GM12878 (cell line): ENCODE measurements around the gene PRR15. TPM values are rescaled to one million over a fixed set of nuclear protein-coding genes. Genes with fewer than 3 reads are reported as not detected.

Experiments used
- ATAC-seq: fragments of 200-7000 bp; cut with Tn5 transposase; 3 replicates; pipeline ENCODE4 v1.9.1; 2020; ENCODE audit warnings: mild to moderate bottlenecking, moderate library complexity
- BruUV-seq: library from RNA; stranded (reverse); fragments of 400-500 nt; replicated peaks from 2 replicates; lab custom pipeline; 2021; lab: Mats Ljungman, UMichigan
- CTCF ChIA-PET: fragments of 300-600 bp; sonication (Branson Sonifier 250); formaldehyde crosslinking; extraction: SDS; loops from one replicate; lab custom pipeline; 2021; ENCODE audit warnings: inconsistent platforms; lab: Yijun Ruan, JAX
- POLR2A ChIA-PET: fragments of 350-600 bp; formaldehyde crosslinking; extraction: SDS; loops from one replicate; lab custom pipeline; 2021; ENCODE audit warnings: inconsistent platforms; lab: Charles Lee
- RAD21 ChIA-PET: fragments of 300-600 bp; sonication (Branson Sonifier 250); formaldehyde crosslinking; loops from one replicate; lab custom pipeline; 2023; ENCODE audit warnings: antibody characterized with exemption; ENCODE audit not compliant: unreplicated experiment; lab: Charles Lee
- SMC1A ChIA-PET: fragments of 300-600 bp; sonication (Branson Sonifier 250); formaldehyde crosslinking; loops from one replicate; lab custom pipeline; 2023; ENCODE audit not compliant: unreplicated experiment, uncharacterized antibody; lab: Charles Lee
- DNase-seq: peaks from one replicate; pipeline ENCODE4 v3.0.0-alpha.2; 2011; ENCODE audit warnings: low read depth, low spot score
- FAIRE-seq: peaks from 3 replicates; lab custom pipeline; 2011; peaks lifted over from hg19 to GRCh38; lab: Jason Lieb, UNC
- H2AFZ ChIP-seq: 2 replicates; pipeline ENCODE4 v1.6.0; 2011; ENCODE audit warnings: low read depth, low read length, control low read depth; ENCODE audit not compliant: control insufficient read depth
- H3K27ac ChIP-seq: 2 replicates; pipeline ENCODE4 v1.5.1; 2011; ENCODE audit warnings: control low read depth; ENCODE audit not compliant: control insufficient read depth, insufficient read depth
- H3K27me3 ChIP-seq, 2 experiments: replicated peaks in 1 of 2; 2 replicates each; pipeline versions ENCODE4 v1.6.0 to v1.6.1; 2011; ENCODE audit warnings: low read length in 1 of 2; ENCODE audit not compliant: control insufficient read depth in 2 of 2, insufficient read depth in 2 of 2
- H3K36me3 ChIP-seq, 2 experiments: 2 replicates each; pipeline ENCODE4 v1.5.1; 2011; ENCODE audit warnings: low read length in 1 of 2; ENCODE audit not compliant: control insufficient read depth in 2 of 2, insufficient read depth in 2 of 2
- H3K4me1 ChIP-seq: 2 replicates; pipeline ENCODE4 v1.6.1; 2011; ENCODE audit warnings: mild to moderate bottlenecking, low read length, moderate library complexity, mixed read lengths; ENCODE audit not compliant: control insufficient read depth, insufficient read depth
- H3K4me2 ChIP-seq: 2 replicates; pipeline ENCODE4 v1.6.0; 2011; ENCODE audit warnings: control low read depth; ENCODE audit not compliant: control insufficient read depth, insufficient read depth
- H3K4me3 ChIP-seq: fragments of 200-600 bp; sonication (generic); 2 replicates; pipeline ENCODE4 v1.5.1; 2016
- H3K79me2 ChIP-seq: 2 replicates; pipeline ENCODE4 v1.6.0; 2011; ENCODE audit warnings: low read length; ENCODE audit not compliant: control insufficient read depth, insufficient read depth
- H3K9ac ChIP-seq: 2 replicates; pipeline ENCODE4 v1.8.0; 2011; ENCODE audit warnings: low read length, control low read depth, mixed read lengths; ENCODE audit not compliant: control insufficient read depth, insufficient read depth
- H3K9me3 ChIP-seq: replicated peaks from 3 replicates; pipeline ENCODE4 v1.5.1; 2011; ENCODE audit warnings: mild to moderate bottlenecking, low read length; ENCODE audit not compliant: control insufficient read depth, insufficient read depth
- H4K20me1 ChIP-seq: 2 replicates; pipeline ENCODE4 v1.6.0; 2011; ENCODE audit not compliant: control insufficient read depth, insufficient read depth
- DPF2 ChIP-seq: fragments of 450-650 bp; IDR thresholded peaks from 2 replicates; pipeline ENCODE4 v1.6.1; 2017; ENCODE audit warnings: mild to moderate bottlenecking
- EP300 ChIP-seq, 2 experiments: fragments of 150-350 bp in 1 of 2; IDR thresholded peaks; 2 replicates each; pipeline ENCODE4 v1.6.1; 2011 to 2012; ENCODE audit warnings: low read depth in 2 of 2, low read length in 2 of 2, borderline replicate concordance in 1 of 2, improper control_type of control experiment in 1 of 2, inconsistent platforms in 1 of 2; ENCODE audit not compliant: control insufficient read depth in 1 of 2
- EZH2 ChIP-seq: IDR thresholded peaks from 2 replicates; pipeline ENCODE4 v1.6.1; 2012; ENCODE audit warnings: low read depth, mild to moderate bottlenecking, control low read depth, inconsistent platforms, low read length, borderline replicate concordance; ENCODE audit not compliant: control insufficient read depth
- JUNB ChIP-seq: IDR thresholded peaks from 2 replicates; pipeline ENCODE4 v1.6.1; 2016; ENCODE audit warnings: antibody characterized with exemption, mild to moderate bottlenecking
- KAT2A ChIP-seq: conservative IDR thresholded peaks from 2 replicates; pipeline ENCODE4 v1.6.1; 2011; ENCODE audit warnings: low read depth, low read length; ENCODE audit not compliant: control insufficient read depth
- POU2F2 ChIP-seq: IDR thresholded peaks from 3 replicates; pipeline ENCODE4 v1.6.1; 2011; ENCODE audit warnings: low read depth, mild to moderate bottlenecking, low read length, borderline replicate concordance
- RAD21 ChIP-seq: IDR thresholded peaks from 2 replicates; pipeline ENCODE4 v1.6.1; 2011; ENCODE audit warnings: mild to moderate bottlenecking, low read depth, low read length, moderate library complexity; ENCODE audit not compliant: insufficient read depth
- TARDBP ChIP-seq: IDR thresholded peaks from 2 replicates; pipeline ENCODE4 v1.6.1; 2016; ENCODE audit warnings: borderline replicate concordance
- USF1 ChIP-seq: IDR thresholded peaks from 2 replicates; pipeline ENCODE4 v1.6.1; 2011; ENCODE audit warnings: borderline replicate concordance, low read depth, mild to moderate bottlenecking, moderate library complexity, mixed read lengths, low read length; ENCODE audit not compliant: insufficient read depth; ENCODE audit errors: extremely low read length
- ZNF274 ChIP-seq: IDR thresholded peaks from one replicate; pipeline ENCODE4 v1.8.0; 2011; ENCODE audit not compliant: insufficient read length, insufficient read depth
- WGBS: methylation state at CpG from one replicate; pipeline ENCODE4 v1.1.6; 2016; ENCODE audit warnings: low lambda C conversion rate; ENCODE audit not compliant: insufficient replicate concordance, insufficient coverage; ENCODE audit errors: missing lambda C conversion rate; 5-methylcytosine and 5-hydroxymethylcytosine counted together
- in situ Hi-C: fragments of 300-500 bp; cut with MboI; formaldehyde crosslinking; loops from 9 replicates; pipeline ENCODE4 v1.14.3; 2018; ENCODE audit warnings: mixed read lengths
- intact Hi-C: fragments of 100-400 bp; cut with micrococcal nuclease; formaldehyde crosslinking; loops from one replicate; pipeline ENCODE4 v1.14.2; 2022; ENCODE audit not compliant: unreplicated experiment
- polyA plus RNA-seq, 11 experiments: library from polyadenylated mRNA; depleted of rRNA in 4 of 11; unstranded in 6 of 11; stranded (reverse) in 5 of 11; fragments of >200 nt; fragmentation: Nextera tagmentation in 4 of 11; fragmentation: Illumina TruSeq in 1 of 11; extraction: Ambion mirVana in 4 of 11; extraction: Trizol in 1 of 11; gene quantifications; 1 replicate in 1 of 11; 2 replicates in 10 of 11; pipeline versions ENCODE4 v1.2.1 to v1.2.3, GENCODE V29; 2011 to 2016; ENCODE audit warnings: inconsistent platforms in 2 of 11, missing spikeins in 2 of 11, low read depth in 1 of 11
- total RNA-seq, 4 experiments: library from RNA; depleted of rRNA in 3 of 4; stranded (reverse); fragments of >200 nt in 3 of 4; fragmentation: Illumina TruSeq in 1 of 4; extraction: Trizol in 1 of 4; gene quantifications; 2 replicates each; pipeline versions ENCODE4 v1.2.1 to v1.2.3, GENCODE V29; 2013 to 2021

Gene PRR15
- total and polyA plus RNA-seq, 10 of the 15 experiments (the other 5 are each of a cell fraction or from before 2014, with no cell fraction given), result not detected

GRCh38 chr7:29610086-29610485, 46.5 kb downstream of the PRR15 start:
- H3K4me2 ChIP-seq, result no peak overlapping the region
- ChIA-PET SMC1A (no interaction called here), RAD21 (no interaction called here), CTCF (interaction anchor here (0.9 to 1.2 kb wide), 4 partner anchors 9 to 311 kb away, joined by 3 to 4 read pairs (median 3); no protein-coding TSS in a partner anchor), POLR2A (interaction anchor here (0.7 kb wide), 1 partner anchor 58 kb away, joined by 5 read pairs; no protein-coding TSS in a partner anchor)
- no peak for FAIRE-seq
- no peak for ATAC-seq
- in situ Hi-C loops, result no loop called here
- no peak for TF ChIP-seq EP300 (IDR thresholded peaks at IDR 0.05; ENCODE audit: borderline replicate concordance in 1 of 2, control insufficient read depth in 1 of 2, low read depth in 2 of 2, low read length in 2 of 2)
- no peak for TF ChIP-seq JUNB
- TF ChIP-seq TARDBP, result no peak
- no peak for TF ChIP-seq RAD21
- TF ChIP-seq POU2F2, result no peak
- no peak for TF ChIP-seq USF1
- TF ChIP-seq EZH2, result no peak
- no peak for TF ChIP-seq ZNF274
- TF ChIP-seq KAT2A, result no peak
- no peak for TF ChIP-seq DPF2
- no peak overlapping the region for H3K27ac ChIP-seq
- intact Hi-C loops, result no loop called here
- no peaks in the 10 kb centered on the region for H3K79me2 ChIP-seq
- H3K27me3 ChIP-seq, result peaks cover 0 to 2% of the 10 kb centered on the region in 2 experiments; a peak in 1 of 4 replicates
- H2AFZ ChIP-seq, result no peak overlapping the region
- H3K4me1 ChIP-seq, result no peaks in the 10 kb centered on the region
- no peaks in the 10 kb centered on the region for H3K36me3 ChIP-seq
- no peaks in the 10 kb centered on the region for H3K9me3 ChIP-seq
- H4K20me1 ChIP-seq, result no peaks in the 10 kb centered on the region
- no peak overlapping the region for H3K4me3 ChIP-seq
- WGBS, result 14% methylated on average over 2 of the region's 2 CpGs
- no peak overlapping the region for H3K9ac ChIP-seq
- no peak for DNase-seq
- no TSS peak for BruUV-seq
